ENCODE measurements around the gene KLF6. TPM values are rescaled to one million over a fixed set of nuclear protein-coding genes. Genes with fewer than 3 reads are reported as not detected.

The KLF6 gene
- total and polyA plus RNA-seq, 5 donors: 27.2 to 46.1 (median 37.2) TPM

DNA sequence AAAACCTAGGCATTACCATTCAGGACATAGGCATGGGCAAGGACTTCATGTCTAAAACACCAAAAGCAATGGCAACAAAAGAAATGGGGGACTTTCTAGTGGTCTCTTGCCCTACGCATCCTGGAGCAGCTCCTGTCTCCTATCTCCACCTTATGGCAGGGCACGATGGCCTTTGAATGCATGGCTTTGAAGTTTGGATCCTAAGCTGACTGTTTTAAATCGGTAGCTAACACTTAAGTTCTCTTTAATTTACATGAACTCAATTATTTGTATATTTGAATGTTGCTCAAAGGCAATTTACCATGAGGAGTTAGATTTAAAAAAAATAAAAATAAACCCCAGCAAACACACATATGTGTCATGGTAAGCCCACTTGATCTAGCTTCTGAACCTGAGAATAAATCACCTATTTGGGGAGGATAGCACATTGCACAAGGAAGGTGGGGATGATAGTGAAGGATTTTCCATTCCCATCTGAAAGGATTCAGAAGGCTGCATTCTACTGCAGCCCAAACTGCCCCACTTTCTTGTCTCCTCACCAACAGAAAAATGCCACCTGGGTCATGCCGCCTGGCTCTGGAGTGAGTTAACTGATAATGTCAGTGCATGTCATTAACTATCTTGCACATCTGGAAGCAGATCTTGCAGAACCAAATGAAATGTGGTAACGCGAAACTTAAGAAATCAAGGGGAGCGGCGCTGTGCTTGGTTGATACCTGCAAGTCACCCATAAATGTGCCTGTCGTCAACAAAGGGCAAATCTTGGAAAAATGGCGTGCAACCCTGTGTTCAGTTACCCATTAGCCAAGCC is 12.4 kb downstream of the KLF6 start:
- H3K4me1 ChIP-seq (ENCODE audit: control insufficient read depth, insufficient read depth, low read length): peaks cover 8% of the 10 kb centered on the region
- intact Hi-C loops (cut with DNase I): no loop called here
- H3K4me3 ChIP-seq (ENCODE audit: low read length): no peak overlapping the region
- no peaks in the 10 kb centered on the region for H3K27me3 ChIP-seq (ENCODE audit: control insufficient read depth, insufficient read depth)
- no peak for ATAC-seq
- DNase-seq: no peak
- H3K9me3 ChIP-seq (ENCODE audit: control insufficient read depth, low read length): no peaks in the 10 kb centered on the region
- H3K27ac ChIP-seq (ENCODE audit: low read length): no peak overlapping the region
- WGBS: 89% methylated on average over 10 of the region's 10 CpGs

DNA sequence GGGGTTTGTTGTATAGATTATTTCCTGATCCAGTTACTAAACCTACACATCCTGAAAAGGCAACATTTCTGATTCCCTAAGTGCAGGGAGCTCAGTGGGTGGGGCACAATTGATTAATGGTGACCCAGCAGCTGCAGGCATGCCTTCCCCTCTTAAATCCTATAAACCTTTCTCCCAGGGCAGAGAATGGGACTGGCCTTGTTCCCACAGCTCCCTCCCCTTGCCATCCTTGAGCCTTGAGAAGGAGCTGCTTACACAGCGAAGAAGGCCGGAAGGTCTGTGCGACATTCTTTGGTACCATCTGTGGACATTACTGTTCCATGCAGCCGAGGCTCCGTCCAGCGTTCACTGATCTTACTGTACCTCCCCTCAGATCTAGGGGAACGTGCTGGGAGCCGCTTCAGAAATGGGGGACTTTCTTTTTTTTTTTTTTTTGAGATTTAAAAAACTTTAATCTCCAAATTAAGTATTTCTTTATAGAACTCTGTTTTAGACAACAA is 14.3 kb downstream of the KLF6 start:
- 98% methylated on average over 8 of the region's 8 CpGs for WGBS
- ATAC-seq (no peak), DNase-seq (no peak)
- H3K9me3 ChIP-seq (ENCODE audit: control insufficient read depth, low read length): no peaks in the 10 kb centered on the region
- H3K27me3 ChIP-seq (ENCODE audit: control insufficient read depth, insufficient read depth): no peaks in the 10 kb centered on the region
- peaks cover 3% of the 10 kb centered on the region for H3K4me1 ChIP-seq (ENCODE audit: control insufficient read depth, insufficient read depth, low read length)
- intact Hi-C loops (cut with DNase I): no loop called here
- no peak overlapping the region for H3K27ac ChIP-seq (ENCODE audit: low read length)
- H3K4me3 ChIP-seq (ENCODE audit: low read length): no peak overlapping the region

DNA sequence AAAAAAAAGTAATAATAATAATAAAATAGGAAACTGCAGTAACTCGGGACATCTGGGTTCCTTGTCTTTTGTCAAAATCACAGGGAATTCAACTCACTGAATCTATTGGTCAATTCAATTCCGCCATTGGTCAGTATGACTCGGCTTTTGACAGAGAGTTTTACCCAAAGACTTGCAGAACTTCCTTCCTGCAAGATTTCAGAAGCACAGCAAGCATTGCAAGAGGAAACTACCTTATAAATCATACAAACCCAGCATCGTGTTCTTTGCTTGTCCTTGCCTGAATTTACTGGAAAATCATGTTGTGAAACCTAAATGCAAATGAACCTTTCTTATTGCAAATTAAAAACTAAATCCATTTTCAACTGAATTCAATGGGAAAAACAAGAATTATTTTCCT is 15.5 kb downstream of the KLF6 start:
- WGBS: 70% methylated on average over 4 of the region's 4 CpGs
- intact Hi-C loops (cut with DNase I): no loop called here
- no peak for DNase-seq
- H3K27ac ChIP-seq (ENCODE audit: low read length): no peak overlapping the region
- no peaks in the 10 kb centered on the region for H3K27me3 ChIP-seq (ENCODE audit: control insufficient read depth, insufficient read depth)
- H3K4me3 ChIP-seq (ENCODE audit: low read length): no peak overlapping the region
- H3K4me1 ChIP-seq (ENCODE audit: control insufficient read depth, insufficient read depth, low read length): no peaks in the 10 kb centered on the region
- no peaks in the 10 kb centered on the region for H3K9me3 ChIP-seq (ENCODE audit: control insufficient read depth, low read length)
- no peak for ATAC-seq

DNA sequence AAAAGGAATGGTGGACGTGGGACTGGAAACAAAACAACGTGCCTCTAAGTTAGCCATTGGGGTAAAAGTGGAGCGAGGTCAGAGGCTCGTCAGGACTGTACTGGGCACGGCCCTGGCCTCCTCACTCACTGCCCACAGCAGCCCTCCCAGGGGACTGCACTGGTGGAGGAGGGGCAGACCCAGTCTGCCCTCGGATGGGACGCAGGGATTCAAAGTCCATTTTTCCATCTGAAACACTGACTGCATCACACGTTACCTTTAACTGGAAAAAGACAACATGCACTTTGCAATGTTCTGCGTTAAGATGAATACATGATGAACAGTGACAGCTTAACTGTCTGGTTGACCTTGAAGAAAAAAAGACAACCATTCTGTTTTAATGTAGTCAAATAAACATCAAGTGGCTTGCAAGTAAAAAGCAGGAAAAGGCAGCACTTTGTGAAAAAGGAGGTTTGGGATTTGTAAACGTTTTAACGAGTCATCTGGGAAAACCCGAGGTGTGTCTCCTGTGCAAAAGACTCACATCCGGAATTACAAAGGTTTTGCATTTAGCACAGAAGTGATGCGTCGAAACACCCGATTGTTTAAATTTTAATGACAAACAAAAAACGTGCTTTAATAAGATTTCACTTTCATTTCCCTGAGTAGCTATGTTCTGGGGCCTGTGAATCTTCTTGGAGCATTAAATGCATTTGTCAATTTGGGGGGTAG is 18.8 kb downstream of the KLF6 start:
- Histone ChIP-seq H3K9me3 (ENCODE audit: control insufficient read depth, low read length) (no peaks in the 10 kb centered on the region), H3K4me3 (ENCODE audit: low read length) (no peak overlapping the region), H3K27me3 (ENCODE audit: control insufficient read depth, insufficient read depth) (no peaks in the 10 kb centered on the region), H3K4me1 (ENCODE audit: control insufficient read depth, insufficient read depth, low read length) (no peaks in the 10 kb centered on the region), H3K27ac (ENCODE audit: low read length) (no peak overlapping the region)
- ATAC-seq (no peak), DNase-seq (no peak)
- WGBS: 74% methylated on average over 17 of the region's 17 CpGs
- intact Hi-C loops (cut with DNase I): no loop called here

DNA sequence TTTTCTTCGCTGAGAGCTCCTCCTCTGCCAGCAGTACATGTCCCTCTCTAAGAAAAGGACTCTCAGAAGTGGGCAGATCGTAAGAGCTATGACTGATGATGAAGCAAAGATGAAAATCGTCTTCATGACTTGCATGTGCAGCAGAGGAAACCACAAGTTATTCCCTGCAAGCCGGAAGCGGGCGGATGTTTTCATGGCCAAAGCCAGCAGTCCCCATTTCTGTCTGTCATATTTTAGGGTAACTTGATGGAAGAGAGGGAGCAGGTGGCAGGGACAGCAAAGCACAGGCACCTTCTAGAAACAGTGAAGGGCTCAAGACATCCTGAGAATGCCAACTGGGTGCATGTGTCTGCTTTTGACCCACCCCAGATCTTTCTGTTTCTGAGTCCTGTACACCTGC is 19.9 kb downstream of the KLF6 start:
- DNase-seq: no peak
- no peaks in the 10 kb centered on the region for H3K27me3 ChIP-seq (ENCODE audit: control insufficient read depth, insufficient read depth)
- no peaks in the 10 kb centered on the region for H3K4me1 ChIP-seq (ENCODE audit: control insufficient read depth, insufficient read depth, low read length)
- H3K27ac ChIP-seq (ENCODE audit: low read length): no peak overlapping the region
- no peak overlapping the region for H3K4me3 ChIP-seq (ENCODE audit: low read length)
- ATAC-seq: peak in 1 of 2 donors; percentile 15
- no peaks in the 10 kb centered on the region for H3K9me3 ChIP-seq (ENCODE audit: control insufficient read depth, low read length)
- intact Hi-C loops (cut with DNase I): no loop called here
- WGBS: 67% methylated on average over 6 of the region's 6 CpGs

DNA sequence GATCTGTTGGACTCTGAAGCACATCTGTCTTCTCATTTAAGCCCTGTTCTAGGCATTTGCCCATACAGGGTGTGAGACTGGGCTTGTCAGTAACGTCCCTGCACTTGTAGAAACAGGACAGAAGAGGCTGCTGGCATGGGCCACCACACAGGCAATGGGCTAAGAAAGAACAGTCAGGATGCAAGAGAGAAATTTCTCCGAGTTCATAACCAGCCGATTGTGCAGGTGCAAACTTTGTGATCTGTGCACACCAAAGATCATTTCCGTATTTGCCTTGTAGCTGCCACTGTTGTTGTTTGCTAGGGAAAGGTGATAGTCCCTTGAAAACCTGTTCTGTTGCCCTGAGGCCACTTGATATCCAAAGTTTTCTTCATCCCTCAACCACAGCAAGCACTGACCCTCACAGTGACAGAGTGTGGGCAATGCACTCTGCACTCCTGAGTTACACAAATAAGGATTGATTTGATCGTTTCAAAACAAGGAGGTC is 20.3 kb downstream of the KLF6 start:
- H3K27me3 ChIP-seq (ENCODE audit: control insufficient read depth, insufficient read depth): no peaks in the 10 kb centered on the region
- H3K4me3 ChIP-seq (ENCODE audit: low read length): no peak overlapping the region
- intact Hi-C loops (cut with DNase I): no loop called here
- 73% methylated on average over 5 of the region's 5 CpGs for WGBS
- no peak overlapping the region for H3K27ac ChIP-seq (ENCODE audit: low read length)
- H3K4me1 ChIP-seq (ENCODE audit: control insufficient read depth, insufficient read depth, low read length): no peaks in the 10 kb centered on the region
- no peaks in the 10 kb centered on the region for H3K9me3 ChIP-seq (ENCODE audit: control insufficient read depth, low read length)
- ATAC-seq: no peak
- DNase-seq: no peak

DNA sequence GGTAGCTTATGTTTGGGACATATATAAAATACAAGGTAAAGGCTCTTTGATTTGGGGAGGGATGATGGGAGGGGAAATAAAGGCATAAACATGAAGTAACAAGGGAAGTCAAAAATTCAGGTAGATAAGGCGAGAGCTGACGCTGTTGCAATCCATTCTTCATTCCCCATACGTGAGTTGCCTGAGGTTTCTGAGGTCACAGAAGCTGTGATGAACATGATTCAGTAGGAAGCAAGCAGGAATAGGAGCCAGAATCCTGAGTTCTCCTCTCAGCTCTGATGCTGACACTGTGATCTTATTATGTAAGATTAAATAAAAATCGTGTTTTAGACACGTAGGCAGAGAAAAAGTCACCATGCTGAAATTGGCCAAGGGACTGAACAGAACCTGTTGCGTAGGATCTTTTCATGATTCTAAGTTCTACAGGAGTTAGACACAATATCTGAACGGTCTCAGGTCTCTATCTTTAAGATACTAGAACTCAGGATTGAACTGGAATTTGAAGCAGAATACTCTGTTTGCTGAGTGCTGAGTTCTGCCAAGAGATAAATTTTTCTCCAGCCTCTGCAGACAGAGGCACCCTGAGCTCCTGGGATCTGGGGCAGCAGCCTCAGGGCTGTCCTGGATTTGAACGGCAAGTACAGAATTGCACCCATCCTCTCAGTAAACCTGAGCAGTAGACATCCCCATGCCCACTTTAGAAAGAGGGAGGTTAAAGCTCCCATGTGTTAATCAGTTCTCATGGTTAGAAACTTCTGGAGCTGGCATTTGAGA is 21.0 kb downstream of the KLF6 start:
- H3K9me3 ChIP-seq (ENCODE audit: control insufficient read depth, low read length): no peaks in the 10 kb centered on the region
- no peaks in the 10 kb centered on the region for H3K27me3 ChIP-seq (ENCODE audit: control insufficient read depth, insufficient read depth)
- ATAC-seq (peak in 1 of 2 donors; percentile 40), DNase-seq (no peak)
- intact Hi-C loops (cut with DNase I): no loop called here
- 53% methylated on average over 8 of the region's 8 CpGs for WGBS
- H3K4me1 ChIP-seq (ENCODE audit: control insufficient read depth, insufficient read depth, low read length): no peaks in the 10 kb centered on the region
- no peak overlapping the region for H3K4me3 ChIP-seq (ENCODE audit: low read length)
- H3K27ac ChIP-seq (ENCODE audit: low read length): no peak overlapping the region

DNA sequence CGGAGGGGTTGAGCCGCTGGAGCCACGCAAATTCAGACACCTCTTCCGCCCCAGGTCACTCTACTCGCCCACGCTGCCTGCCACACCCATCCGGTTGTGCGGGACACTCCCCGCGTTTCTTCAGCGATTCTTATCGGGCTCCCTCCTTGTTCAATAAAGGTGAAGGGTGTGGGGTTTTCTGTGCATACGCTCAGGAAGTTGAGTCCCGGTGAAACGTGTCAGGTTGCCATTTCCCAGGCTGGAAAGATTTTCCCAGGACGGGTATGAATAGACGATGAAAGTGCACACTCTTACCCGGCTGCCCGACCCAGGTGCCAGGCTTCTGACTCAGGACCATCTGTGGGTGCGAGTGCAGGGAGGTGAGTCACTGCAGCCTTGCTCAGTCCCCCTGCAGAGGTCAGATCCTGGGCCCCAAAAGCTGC is 22.0 kb downstream of the KLF6 start:
- ATAC-seq (peak in 1 of 2 donors; percentile 13), DNase-seq (no peak)
- intact Hi-C loops (cut with DNase I): no loop called here
- no peak overlapping the region for H3K27ac ChIP-seq (ENCODE audit: low read length)
- no peaks in the 10 kb centered on the region for H3K9me3 ChIP-seq (ENCODE audit: control insufficient read depth, low read length)
- no peaks in the 10 kb centered on the region for H3K4me1 ChIP-seq (ENCODE audit: control insufficient read depth, insufficient read depth, low read length)
- WGBS: 92% methylated on average over 20 of the region's 20 CpGs
- H3K4me3 ChIP-seq (ENCODE audit: low read length): no peak overlapping the region
- H3K27me3 ChIP-seq (ENCODE audit: control insufficient read depth, insufficient read depth): no peaks in the 10 kb centered on the region

DNA sequence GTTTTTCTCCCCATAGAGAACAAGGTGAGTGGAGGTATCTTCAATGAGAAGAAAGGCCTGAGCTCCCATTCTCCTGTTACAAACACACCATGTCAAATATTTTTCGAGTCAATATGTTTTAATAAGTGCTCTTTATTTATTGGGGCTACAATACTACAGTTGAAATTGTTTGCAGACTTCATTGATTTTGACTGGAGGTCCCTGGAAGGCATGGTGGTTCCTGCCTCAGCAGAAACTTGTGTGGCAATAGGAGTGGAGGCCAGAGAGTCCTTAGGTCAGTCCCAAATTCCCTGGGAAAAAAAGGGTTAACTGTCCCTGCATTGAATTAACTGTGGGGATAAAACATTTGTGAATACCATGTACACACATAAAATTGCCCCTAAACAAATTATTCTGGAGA is 22.7 kb downstream of the KLF6 start:
- intact Hi-C loops (cut with DNase I): no loop called here
- ATAC-seq: no peak
- no peaks in the 10 kb centered on the region for H3K4me1 ChIP-seq (ENCODE audit: control insufficient read depth, insufficient read depth, low read length)
- WGBS: 87% methylated on average over 1 of the region's 1 CpG
- H3K27me3 ChIP-seq (ENCODE audit: control insufficient read depth, insufficient read depth): no peaks in the 10 kb centered on the region
- no peak for DNase-seq
- no peak overlapping the region for H3K27ac ChIP-seq (ENCODE audit: low read length)
- no peaks in the 10 kb centered on the region for H3K9me3 ChIP-seq (ENCODE audit: control insufficient read depth, low read length)
- no peak overlapping the region for H3K4me3 ChIP-seq (ENCODE audit: low read length)

DNA sequence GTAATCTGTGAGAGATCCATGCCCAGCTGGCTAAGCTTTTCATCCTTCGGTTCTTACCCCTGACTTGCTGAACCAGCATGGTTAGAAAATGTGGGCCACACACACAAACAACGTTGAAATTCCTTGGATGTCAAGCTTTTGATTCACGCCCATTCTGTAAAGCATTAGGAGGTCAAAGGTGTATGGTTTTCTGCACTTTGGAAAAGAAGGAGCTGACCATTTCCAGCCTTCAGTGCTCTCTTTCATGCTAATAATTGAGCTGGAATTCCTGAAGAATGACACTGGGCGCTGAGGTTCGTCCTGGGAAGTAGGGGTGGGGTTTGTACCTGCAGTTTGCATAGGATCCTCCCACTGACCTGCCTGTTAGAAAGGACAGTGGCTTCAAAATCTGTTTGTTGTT is 23.1 kb downstream of the KLF6 start:
- no peak overlapping the region for H3K27ac ChIP-seq (ENCODE audit: low read length)
- H3K4me1 ChIP-seq (ENCODE audit: control insufficient read depth, insufficient read depth, low read length): peaks cover 4% of the 10 kb centered on the region
- no peak overlapping the region for H3K4me3 ChIP-seq (ENCODE audit: low read length)
- 94% methylated on average over 5 of the region's 5 CpGs for WGBS
- intact Hi-C loops (cut with DNase I): no loop called here
- no peaks in the 10 kb centered on the region for H3K9me3 ChIP-seq (ENCODE audit: control insufficient read depth, low read length)
- H3K27me3 ChIP-seq (ENCODE audit: control insufficient read depth, insufficient read depth): no peaks in the 10 kb centered on the region
- no peak for DNase-seq
- no peak for ATAC-seq

All from right cardiac atrium (tissue), 5 donors.